Mammary epithelial cell (primary cell): Measurements from ENCODE around the gene ENTPD2.

Source experiments
- EZH2 ChIP-seq: IDR thresholded peaks from 2 replicates; pipeline ENCODE4 v1.6.1; 2012; ENCODE audit warnings: low read length, inconsistent platforms, borderline replicate concordance
- TF ChIP-seq, protein P1 (sequence below), 2 donors: IDR thresholded peaks in 1 of 2; conservative IDR thresholded peaks in 1 of 2; 2 replicates each; pipeline ENCODE4 v1.5.1; 2011 to 2012; ENCODE audit warnings: inconsistent platforms in 2 of 2, low read length in 2 of 2, mild to moderate bottlenecking in 2 of 2, control low read depth in 1 of 2, low read depth in 1 of 2; ENCODE audit not compliant: insufficient read depth in 1 of 2; ENCODE audit errors: extremely low read depth in 1 of 2

DNA sequence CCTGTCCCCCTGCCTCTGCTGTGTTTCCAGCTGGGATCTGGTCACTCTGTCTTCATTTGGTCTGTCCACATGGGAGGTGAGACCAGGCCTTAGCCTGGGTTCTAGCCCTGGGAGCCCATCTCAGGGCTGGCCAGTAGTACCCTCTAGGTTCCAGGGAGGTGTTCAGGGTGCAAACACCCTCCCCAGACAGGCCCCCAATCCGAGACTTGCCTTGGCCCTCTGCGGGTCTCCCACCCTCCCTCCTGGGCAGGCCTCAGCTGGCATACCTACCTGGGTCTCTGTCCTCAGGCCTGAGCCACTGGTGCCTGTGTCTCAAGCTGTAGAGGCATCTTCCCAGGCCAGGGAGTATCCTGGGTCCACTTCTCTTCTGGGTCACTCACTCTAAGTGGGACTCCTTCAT lies 17.4 kb upstream of the ENTPD2 start:
- TF ChIP-seq, protein P1, sequence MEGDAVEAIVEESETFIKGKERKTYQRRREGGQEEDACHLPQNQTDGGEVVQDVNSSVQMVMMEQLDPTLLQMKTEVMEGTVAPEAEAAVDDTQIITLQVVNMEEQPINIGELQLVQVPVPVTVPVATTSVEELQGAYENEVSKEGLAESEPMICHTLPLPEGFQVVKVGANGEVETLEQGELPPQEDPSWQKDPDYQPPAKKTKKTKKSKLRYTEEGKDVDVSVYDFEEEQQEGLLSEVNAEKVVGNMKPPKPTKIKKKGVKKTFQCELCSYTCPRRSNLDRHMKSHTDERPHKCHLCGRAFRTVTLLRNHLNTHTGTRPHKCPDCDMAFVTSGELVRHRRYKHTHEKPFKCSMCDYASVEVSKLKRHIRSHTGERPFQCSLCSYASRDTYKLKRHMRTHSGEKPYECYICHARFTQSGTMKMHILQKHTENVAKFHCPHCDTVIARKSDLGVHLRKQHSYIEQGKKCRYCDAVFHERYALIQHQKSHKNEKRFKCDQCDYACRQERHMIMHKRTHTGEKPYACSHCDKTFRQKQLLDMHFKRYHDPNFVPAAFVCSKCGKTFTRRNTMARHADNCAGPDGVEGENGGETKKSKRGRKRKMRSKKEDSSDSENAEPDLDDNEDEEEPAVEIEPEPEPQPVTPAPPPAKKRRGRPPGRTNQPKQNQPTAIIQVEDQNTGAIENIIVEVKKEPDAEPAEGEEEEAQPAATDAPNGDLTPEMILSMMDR (conservative IDR thresholded peaks at IDR 0.05 in 1 of 2, IDR thresholded peaks at IDR 0.05 in 1 of 2; ENCODE audit: extremely low read depth in 1 of 2, insufficient read depth in 1 of 2, low read depth in 1 of 2, low read length in 2 of 2) = no peak
- no peak for TF ChIP-seq EZH2
